ENCODE data around the gene STON2.

The STON2 gene

DNA sequence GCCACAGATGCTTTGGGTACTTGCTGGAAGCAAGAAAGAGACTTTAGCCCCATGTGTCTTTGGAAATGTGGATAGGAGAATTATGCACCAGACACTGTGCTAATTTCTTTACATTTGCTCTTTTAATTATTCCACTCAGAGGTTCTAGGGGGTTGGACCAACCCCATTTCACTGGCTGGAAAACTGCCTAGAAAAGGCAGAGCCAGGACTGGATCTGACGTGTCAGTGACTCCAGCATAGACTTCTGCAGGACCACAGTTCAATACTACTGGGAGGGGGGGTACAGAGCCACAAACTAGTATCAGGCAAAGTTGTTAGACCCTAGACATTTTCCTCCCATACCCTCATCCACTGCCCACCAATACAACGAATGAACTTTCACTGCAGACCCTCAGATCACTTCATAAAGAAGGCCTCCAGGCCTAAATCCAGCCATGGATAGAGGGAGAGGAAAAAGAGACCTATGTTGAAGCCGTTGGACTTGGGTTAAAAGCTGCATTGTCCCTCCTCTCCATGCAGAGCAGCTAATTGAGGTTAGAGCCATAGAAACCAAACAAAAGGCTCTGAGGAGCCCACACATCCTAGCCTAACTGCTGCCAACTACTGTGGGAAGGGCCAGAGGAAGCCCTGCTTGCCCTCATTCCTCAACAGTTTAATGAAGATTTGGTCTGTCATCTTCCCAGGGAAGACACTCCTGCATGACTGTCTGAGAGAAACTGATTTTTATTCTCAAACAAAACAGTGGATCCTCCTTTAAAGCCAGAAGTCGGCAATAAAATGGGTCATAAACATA, 68.7 kb downstream of the STON2 start:
- H2AK5ac ChIP-seq (ENCODE audit: low read depth, low read length): no peak overlapping the region
- no peak overlapping the region for H3K14ac ChIP-seq (ENCODE audit: low read length)
- no peak overlapping the region for H3K4me2 ChIP-seq (ENCODE audit: insufficient read depth, low read length, poor library complexity, severe bottlenecking)
- no CpG with 5 or more reads among the region's 4 CpGs for WGBS, 2 donors (ENCODE audit: extremely low coverage in 2 of 2, insufficient read length in 2 of 2, insufficient replicate concordance in 1 of 2)
- H2AFZ ChIP-seq (ENCODE audit: low read length): no peak overlapping the region
- no peak overlapping the region for H2BK12ac ChIP-seq (ENCODE audit: low read length)
- H3K4me1 ChIP-seq (ENCODE audit: control insufficient read depth in 2 of 2, insufficient read depth in 1 of 2, low read depth in 1 of 2, low read length in 2 of 2): peaks cover 9 to 15% of the 10 kb centered on the region in 2 donors
- no peak overlapping the region for H4K8ac ChIP-seq (ENCODE audit: low read depth, low read length)
- no peak overlapping the region for H2BK120ac ChIP-seq (ENCODE audit: low read depth, low read length)
- H3K9ac ChIP-seq (ENCODE audit: low read depth, low read length, poor library complexity): no peak overlapping the region
- H2BK5ac ChIP-seq (ENCODE audit: low read length): no peak overlapping the region
- H3K79me1 ChIP-seq (ENCODE audit: low read depth, low read length): no peaks in the 10 kb centered on the region
- peaks cover 0 to 3% of the 10 kb centered on the region in 2 donors for H3K36me3 ChIP-seq (replicated peaks in 1 of 2; ENCODE audit: control insufficient read depth in 2 of 2, insufficient read depth in 2 of 2, low read length in 2 of 2)
- H3K9me3 ChIP-seq (replicated peaks in 1 of 2; ENCODE audit: control insufficient read depth in 2 of 2, insufficient read depth in 1 of 2, low read depth in 1 of 2, low read length in 2 of 2): no peaks in the 10 kb centered on the region
- no peaks in the 10 kb centered on the region for H3K27me3 ChIP-seq (ENCODE audit: control insufficient read depth in 3 of 3, insufficient read depth in 3 of 3, low read depth in 1 of 3, low read length in 3 of 3)
- no peak overlapping the region for H3K23ac ChIP-seq (ENCODE audit: low read depth, low read length, poor library complexity)
- no peak overlapping the region for H3K4me3 ChIP-seq (ENCODE audit: low read length in 2 of 2)
- no peak overlapping the region for H2BK15ac ChIP-seq (ENCODE audit: low read length)
- H3K4ac ChIP-seq (ENCODE audit: low read length): no peak overlapping the region
- no peak overlapping the region for H4K91ac ChIP-seq (ENCODE audit: low read depth, low read length, poor library complexity)
- H3K18ac ChIP-seq (ENCODE audit: low read length): no peak overlapping the region
- DNase-seq (ENCODE audit: low spot score): no peak
- H3K27ac ChIP-seq (replicated peaks; ENCODE audit: low read length): peak overlapping the region; percentile 7

DNA sequence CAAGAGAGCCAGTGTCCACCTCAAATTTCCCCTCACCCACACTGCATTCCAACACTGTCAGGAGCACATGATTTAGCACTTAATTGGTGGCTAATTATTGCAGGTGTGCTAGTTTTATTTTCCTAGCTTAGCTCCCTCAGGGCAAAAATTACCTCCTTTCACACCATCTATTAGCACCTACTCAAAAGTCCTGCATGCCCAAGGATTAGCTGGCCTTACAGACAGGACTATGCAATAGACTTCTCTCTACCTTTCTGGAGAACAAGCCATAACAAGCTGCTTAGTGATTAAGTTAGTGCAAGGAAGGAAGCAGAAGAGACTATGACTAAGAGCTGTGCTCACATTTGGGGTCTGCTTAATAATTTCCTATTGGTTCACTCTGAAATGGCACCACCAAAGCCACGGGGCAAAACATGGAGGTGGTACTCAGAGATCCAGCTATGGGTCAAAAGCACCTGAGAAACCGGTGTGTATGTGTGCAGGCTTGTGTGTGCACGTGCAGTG, 69.5 kb downstream of the STON2 start:
- Histone ChIP-seq H3K14ac (ENCODE audit: low read length) (no peak overlapping the region), H2BK120ac (ENCODE audit: low read depth, low read length) (no peak overlapping the region), H3K36me3 (replicated peaks in 1 of 2; ENCODE audit: control insufficient read depth in 2 of 2, insufficient read depth in 2 of 2, low read length in 2 of 2) (peaks cover 0 to 3% of the 10 kb centered on the region in 2 donors), H3K79me1 (ENCODE audit: low read depth, low read length) (no peaks in the 10 kb centered on the region), H4K8ac (ENCODE audit: low read depth, low read length) (no peak overlapping the region), H3K4me2 (ENCODE audit: insufficient read depth, low read length, poor library complexity, severe bottlenecking) (no peak overlapping the region), H3K4me3 (ENCODE audit: low read length in 2 of 2) (no peak overlapping the region), H3K9ac (ENCODE audit: low read depth, low read length, poor library complexity) (no peak overlapping the region), H3K4me1 (ENCODE audit: control insufficient read depth in 2 of 2, insufficient read depth in 1 of 2, low read depth in 1 of 2, low read length in 2 of 2) (peaks cover 9 to 15% of the 10 kb centered on the region in 2 donors), H3K27me3 (ENCODE audit: control insufficient read depth in 3 of 3, insufficient read depth in 3 of 3, low read depth in 1 of 3, low read length in 3 of 3) (no peaks in the 10 kb centered on the region), H2BK5ac (ENCODE audit: low read length) (no peak overlapping the region), H3K27ac (replicated peaks; ENCODE audit: low read length) (no peak overlapping the region), H2BK12ac (ENCODE audit: low read length) (no peak overlapping the region), H3K4ac (ENCODE audit: low read length) (no peak overlapping the region), H3K18ac (ENCODE audit: low read length) (no peak overlapping the region), H3K9me3 (replicated peaks in 1 of 2; ENCODE audit: control insufficient read depth in 2 of 2, insufficient read depth in 1 of 2, low read depth in 1 of 2, low read length in 2 of 2) (no peaks in the 10 kb centered on the region), H4K91ac (ENCODE audit: low read depth, low read length, poor library complexity) (no peak overlapping the region), H2AFZ (ENCODE audit: low read length) (no peak overlapping the region), H2AK5ac (ENCODE audit: low read depth, low read length) (no peak overlapping the region), H2BK15ac (ENCODE audit: low read length) (no peak overlapping the region), H3K23ac (ENCODE audit: low read depth, low read length, poor library complexity) (no peak overlapping the region)
- DNase-seq (ENCODE audit: low spot score): no peak
- no CpG with 5 or more reads among the region's 3 CpGs for WGBS, 2 donors (ENCODE audit: extremely low coverage in 2 of 2, insufficient read length in 2 of 2, insufficient replicate concordance in 1 of 2)

DNA sequence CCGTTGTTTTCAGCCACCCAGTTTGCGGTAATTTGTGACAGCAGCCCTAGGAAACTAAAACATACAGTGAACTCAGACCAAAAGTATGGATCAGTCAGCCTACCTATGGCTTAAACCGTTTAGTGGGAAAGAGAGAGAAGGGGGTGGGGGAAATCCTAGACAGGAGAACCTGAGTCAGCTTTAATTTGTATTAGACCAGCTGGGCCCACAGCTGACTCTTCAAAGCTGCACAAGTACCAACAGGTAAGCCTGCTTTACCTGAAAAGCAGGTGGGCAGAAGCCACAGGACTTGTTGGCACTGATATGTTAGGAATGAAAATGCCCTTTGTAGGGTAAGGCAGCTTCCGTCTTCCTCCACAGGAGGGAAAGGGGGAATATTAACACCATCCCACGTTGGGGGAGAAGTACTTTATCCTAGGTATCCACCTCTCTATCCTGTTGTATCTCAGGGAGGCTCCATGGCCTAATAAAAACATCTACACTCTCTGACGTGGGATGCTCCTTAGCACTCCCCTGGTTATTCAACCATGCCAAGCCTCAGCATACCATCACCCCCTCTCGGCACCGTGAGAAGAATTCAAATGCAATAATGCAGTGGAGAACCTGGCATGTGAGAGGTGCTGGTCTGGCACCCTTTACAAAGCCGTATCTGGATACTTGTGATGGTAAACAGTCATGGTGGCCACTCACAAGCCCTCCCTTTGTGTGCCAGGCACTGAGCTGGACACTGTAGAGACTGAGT, 70.3 kb downstream of the STON2 start:
- no peak overlapping the region for H2BK15ac ChIP-seq (ENCODE audit: low read length)
- no peak overlapping the region for H2BK120ac ChIP-seq (ENCODE audit: low read depth, low read length)
- H2BK5ac ChIP-seq (ENCODE audit: low read length): no peak overlapping the region
- no peak overlapping the region for H2BK12ac ChIP-seq (ENCODE audit: low read length)
- no peak overlapping the region for H2AFZ ChIP-seq (ENCODE audit: low read length)
- no peaks in the 10 kb centered on the region for H3K9me3 ChIP-seq (replicated peaks in 1 of 2; ENCODE audit: control insufficient read depth in 2 of 2, insufficient read depth in 1 of 2, low read depth in 1 of 2, low read length in 2 of 2)
- peaks cover 9 to 17% of the 10 kb centered on the region in 2 donors for H3K4me1 ChIP-seq (ENCODE audit: control insufficient read depth in 2 of 2, insufficient read depth in 1 of 2, low read depth in 1 of 2, low read length in 2 of 2)
- no CpG with 5 or more reads among the region's 9 CpGs for WGBS, 2 donors (ENCODE audit: extremely low coverage in 2 of 2, insufficient read length in 2 of 2, insufficient replicate concordance in 1 of 2)
- no peak overlapping the region for H3K18ac ChIP-seq (ENCODE audit: low read length)
- no peak for DNase-seq (ENCODE audit: low spot score)
- no peak overlapping the region for H3K14ac ChIP-seq (ENCODE audit: low read length)
- no peak overlapping the region for H4K91ac ChIP-seq (ENCODE audit: low read depth, low read length, poor library complexity)
- no peak overlapping the region for H3K27ac ChIP-seq (replicated peaks; ENCODE audit: low read length)
- H3K4ac ChIP-seq (ENCODE audit: low read length): no peak overlapping the region
- no peak overlapping the region for H4K8ac ChIP-seq (ENCODE audit: low read depth, low read length)
- H3K79me1 ChIP-seq (ENCODE audit: low read depth, low read length): no peaks in the 10 kb centered on the region
- H3K4me3 ChIP-seq (ENCODE audit: low read length in 2 of 2): no peak overlapping the region
- H2AK5ac ChIP-seq (ENCODE audit: low read depth, low read length): no peak overlapping the region
- H3K9ac ChIP-seq (ENCODE audit: low read depth, low read length, poor library complexity): no peak overlapping the region
- no peak overlapping the region for H3K4me2 ChIP-seq (ENCODE audit: insufficient read depth, low read length, poor library complexity, severe bottlenecking)
- H3K36me3 ChIP-seq (replicated peaks in 1 of 2; ENCODE audit: control insufficient read depth in 2 of 2, insufficient read depth in 2 of 2, low read length in 2 of 2): peaks cover 0 to 3% of the 10 kb centered on the region in 2 donors
- H3K27me3 ChIP-seq (ENCODE audit: control insufficient read depth in 3 of 3, insufficient read depth in 3 of 3, low read depth in 1 of 3, low read length in 3 of 3): no peaks in the 10 kb centered on the region
- H3K23ac ChIP-seq (ENCODE audit: low read depth, low read length, poor library complexity): no peak overlapping the region

DNA sequence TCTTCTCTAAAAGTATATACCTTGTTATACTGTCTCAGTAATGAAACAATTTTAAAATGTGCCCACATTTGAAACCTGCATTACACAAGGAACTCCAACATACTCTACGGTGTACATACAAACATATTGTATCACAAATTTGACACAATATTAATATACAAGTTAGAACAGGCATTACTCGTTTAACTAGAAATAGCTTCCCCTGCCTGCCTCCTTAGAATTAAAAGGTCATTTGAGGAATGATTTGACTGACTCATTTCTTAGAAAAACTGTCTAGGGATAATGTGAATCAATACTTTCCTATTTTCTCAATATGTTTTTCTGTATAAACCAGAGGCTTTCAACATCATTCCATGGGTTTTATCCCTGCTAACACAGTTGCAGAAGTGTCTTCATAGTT, 73.7 kb downstream of the STON2 start:
- Histone ChIP-seq H2BK15ac (ENCODE audit: low read length) (no peak overlapping the region), H3K14ac (ENCODE audit: low read length) (no peak overlapping the region), H3K18ac (ENCODE audit: low read length) (no peak overlapping the region), H4K8ac (ENCODE audit: low read depth, low read length) (no peak overlapping the region), H3K27ac (replicated peaks; ENCODE audit: low read length) (no peak overlapping the region), H2AK5ac (ENCODE audit: low read depth, low read length) (no peak overlapping the region), H3K23ac (ENCODE audit: low read depth, low read length, poor library complexity) (no peak overlapping the region), H3K4me3 (ENCODE audit: low read length in 2 of 2) (no peak overlapping the region), H2BK120ac (ENCODE audit: low read depth, low read length) (no peak overlapping the region), H2BK5ac (ENCODE audit: low read length) (no peak overlapping the region), H3K4me1 (ENCODE audit: control insufficient read depth in 2 of 2, insufficient read depth in 1 of 2, low read depth in 1 of 2, low read length in 2 of 2) (peaks cover 26% of the 10 kb centered on the region in 2 donors), H3K4ac (ENCODE audit: low read length) (no peak overlapping the region), H2BK12ac (ENCODE audit: low read length) (no peak overlapping the region), H4K91ac (ENCODE audit: low read depth, low read length, poor library complexity) (no peak overlapping the region), H2AFZ (ENCODE audit: low read length) (no peak overlapping the region), H3K9me3 (replicated peaks in 1 of 2; ENCODE audit: control insufficient read depth in 2 of 2, insufficient read depth in 1 of 2, low read depth in 1 of 2, low read length in 2 of 2) (no peaks in the 10 kb centered on the region), H3K9ac (ENCODE audit: low read depth, low read length, poor library complexity) (no peak overlapping the region), H3K27me3 (ENCODE audit: control insufficient read depth in 3 of 3, insufficient read depth in 3 of 3, low read depth in 1 of 3, low read length in 3 of 3) (no peaks in the 10 kb centered on the region), H3K4me2 (ENCODE audit: insufficient read depth, low read length, poor library complexity, severe bottlenecking) (no peak overlapping the region), H3K36me3 (replicated peaks in 1 of 2; ENCODE audit: control insufficient read depth in 2 of 2, insufficient read depth in 2 of 2, low read length in 2 of 2) (peaks cover 0 to 4% of the 10 kb centered on the region in 2 donors), H3K79me1 (ENCODE audit: low read depth, low read length) (no peaks in the 10 kb centered on the region)
- DNase-seq (ENCODE audit: low spot score): no peak
- WGBS, 2 donors (ENCODE audit: extremely low coverage in 2 of 2, insufficient read length in 2 of 2, insufficient replicate concordance in 1 of 2): no CpG with 5 or more reads among the region's 2 CpGs
